ENCODE results near the gene TBC1D16. TPM values are rescaled to one million over a fixed set of nuclear protein-coding genes. Genes with fewer than 3 reads are reported as not detected.

Gene TBC1D16
- total RNA-seq, 3 donors from 2014 or later: 27.1 to 92.2 (median 32.8) TPM

DNA sequence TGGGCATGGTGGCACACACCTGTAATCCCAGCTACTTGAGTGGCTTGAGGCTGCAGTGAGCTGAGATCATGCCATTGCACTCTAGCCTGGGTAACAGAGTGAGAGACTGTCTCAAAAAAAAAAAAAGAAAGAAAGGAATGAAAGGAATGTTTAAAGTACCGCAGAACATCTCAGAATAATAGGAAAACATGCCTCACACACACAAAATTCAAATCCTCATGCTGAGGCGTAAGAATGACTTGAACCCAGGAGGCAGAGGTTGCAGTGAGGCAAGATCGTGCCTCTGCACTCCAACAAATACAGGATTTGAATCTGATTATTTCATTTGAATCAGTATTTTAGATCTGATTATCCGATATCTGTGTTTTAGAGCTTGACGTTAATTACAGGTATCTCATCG lies 44.4 kb upstream of the TBC1D16 start:
- no peaks in the 10 kb centered on the region for H3K27me3 ChIP-seq
- H3K36me3 ChIP-seq: no peaks in the 10 kb centered on the region
- TF ChIP-seq, protein P1, sequence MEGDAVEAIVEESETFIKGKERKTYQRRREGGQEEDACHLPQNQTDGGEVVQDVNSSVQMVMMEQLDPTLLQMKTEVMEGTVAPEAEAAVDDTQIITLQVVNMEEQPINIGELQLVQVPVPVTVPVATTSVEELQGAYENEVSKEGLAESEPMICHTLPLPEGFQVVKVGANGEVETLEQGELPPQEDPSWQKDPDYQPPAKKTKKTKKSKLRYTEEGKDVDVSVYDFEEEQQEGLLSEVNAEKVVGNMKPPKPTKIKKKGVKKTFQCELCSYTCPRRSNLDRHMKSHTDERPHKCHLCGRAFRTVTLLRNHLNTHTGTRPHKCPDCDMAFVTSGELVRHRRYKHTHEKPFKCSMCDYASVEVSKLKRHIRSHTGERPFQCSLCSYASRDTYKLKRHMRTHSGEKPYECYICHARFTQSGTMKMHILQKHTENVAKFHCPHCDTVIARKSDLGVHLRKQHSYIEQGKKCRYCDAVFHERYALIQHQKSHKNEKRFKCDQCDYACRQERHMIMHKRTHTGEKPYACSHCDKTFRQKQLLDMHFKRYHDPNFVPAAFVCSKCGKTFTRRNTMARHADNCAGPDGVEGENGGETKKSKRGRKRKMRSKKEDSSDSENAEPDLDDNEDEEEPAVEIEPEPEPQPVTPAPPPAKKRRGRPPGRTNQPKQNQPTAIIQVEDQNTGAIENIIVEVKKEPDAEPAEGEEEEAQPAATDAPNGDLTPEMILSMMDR (IDR thresholded peaks at IDR 0.05): no peak
- no peak for TF ChIP-seq POLR2A (IDR thresholded peaks at IDR 0.05)
- no peak for TF ChIP-seq POLR2AphosphoS5 (IDR thresholded peaks at IDR 0.05)
- intact Hi-C loops (cut with DNase I; ENCODE audit: low total_unique reads): no loop called here
- no peak overlapping the region for H3K27ac ChIP-seq
- DNase-seq (ENCODE audit: low spot score in 2 of 2): no peak
- H3K4me1 ChIP-seq: peaks cover 0 to 7% of the 10 kb centered on the region in 2 donors
- H3K9me3 ChIP-seq: no peaks in the 10 kb centered on the region
- H3K4me3 ChIP-seq: no peak overlapping the region

GRCh38 chr17:80072410-80072809 lies 36.7 kb upstream of the TBC1D16 start:
- intact Hi-C loops (cut with DNase I; ENCODE audit: low total_unique reads): no loop called here
- Histone ChIP-seq H3K27me3 (no peaks in the 10 kb centered on the region), H3K4me3 (no peak overlapping the region), H3K9me3 (no peaks in the 10 kb centered on the region), H3K36me3 (no peaks in the 10 kb centered on the region), H3K4me1 (peaks cover 0 to 6% of the 10 kb centered on the region in 2 donors), H3K27ac (no peak overlapping the region)
- no peak for TF ChIP-seq POLR2A (IDR thresholded peaks at IDR 0.05)
- TF ChIP-seq POLR2AphosphoS5 (IDR thresholded peaks at IDR 0.05): no peak
- TF ChIP-seq, protein P1 (IDR thresholded peaks at IDR 0.05): no peak
- DNase-seq (ENCODE audit: low spot score in 2 of 2): no peak

DNA sequence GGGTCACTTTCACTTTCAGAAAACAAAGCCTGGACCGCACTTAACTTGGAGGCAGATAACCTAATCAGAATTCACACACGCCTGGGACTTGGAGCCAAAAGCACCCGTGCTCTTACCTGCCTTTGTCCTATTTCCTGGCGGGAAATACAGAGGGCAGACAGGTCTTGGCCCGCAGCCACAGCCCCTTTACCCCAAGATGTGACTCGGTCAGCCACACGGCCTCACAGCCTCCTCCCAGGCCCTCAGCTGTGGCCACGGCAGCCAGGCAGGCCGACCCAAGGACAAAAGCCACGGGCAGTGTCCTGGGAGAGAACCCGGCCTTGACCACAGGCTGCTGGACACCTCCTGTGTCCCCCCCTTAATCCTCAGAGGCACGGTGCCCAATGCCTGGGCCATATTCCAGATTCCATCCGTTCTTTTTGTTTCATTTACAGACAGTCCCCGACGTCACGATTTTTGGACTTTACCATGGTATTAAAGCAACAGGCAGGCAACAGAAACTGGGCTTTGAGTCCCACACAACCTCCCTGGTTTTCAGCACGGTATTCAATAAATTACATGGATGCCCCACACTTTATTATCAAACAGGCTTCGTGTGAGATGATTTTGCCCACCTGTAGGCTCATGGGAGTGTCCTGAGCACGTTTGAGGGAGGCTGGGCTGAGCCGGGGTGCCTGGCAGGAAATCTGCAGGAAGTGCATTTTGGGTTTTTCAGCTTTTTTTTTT lies 35.6 kb upstream of the TBC1D16 start:
- intact Hi-C loops (cut with DNase I; ENCODE audit: low total_unique reads): no loop called here
- Histone ChIP-seq H3K36me3 (no peaks in the 10 kb centered on the region), H3K27me3 (no peaks in the 10 kb centered on the region), H3K4me1 (peaks cover 0 to 6% of the 10 kb centered on the region in 2 donors), H3K4me3 (peak overlapping the region; percentile 27 to 64 (median 43)), H3K9me3 (no peaks in the 10 kb centered on the region), H3K27ac (peak overlapping the region; percentile 88 to 94)
- TF ChIP-seq, protein P1 (IDR thresholded peaks at IDR 0.05): no peak
- TF ChIP-seq POLR2A (IDR thresholded peaks at IDR 0.05): no peak
- peak in 2 of 3 donors; percentile 47 to 54 for TF ChIP-seq POLR2AphosphoS5 (IDR thresholded peaks at IDR 0.05)
- DNase-seq (ENCODE audit: low spot score in 2 of 2): peak in 1 of 2 donors; percentile 37

- TF ChIP-seq POLR2AphosphoS5 (IDR thresholded peaks at IDR 0.05): no peak
- TF ChIP-seq, protein P1 (IDR thresholded peaks at IDR 0.05): no peak
- no peak for TF ChIP-seq POLR2A (IDR thresholded peaks at IDR 0.05)
- Histone ChIP-seq H3K9me3 (no peaks in the 10 kb centered on the region), H3K4me1 (peaks cover 0 to 6% of the 10 kb centered on the region in 2 donors), H3K27me3 (no peaks in the 10 kb centered on the region), H3K4me3 (peak overlapping the region; percentile 27 to 64 (median 43)), H3K36me3 (no peaks in the 10 kb centered on the region), H3K27ac (peak overlapping the region; percentile 88 to 94)
- intact Hi-C loops (cut with DNase I; ENCODE audit: low total_unique reads): loop anchor here (1.0 kb wide), 1 partner anchor 28 kb away; no protein-coding TSS in a partner anchor
- no peak for DNase-seq (ENCODE audit: low spot score in 2 of 2)
Observed at GRCh38 chr17:80070375-80071115, 34.9 kb upstream of the TBC1D16 start.

Data from breast epithelium (tissue), 4 donors.